Small intestine (tissue), 7 donors: ENCODE measurements around the gene DAB2. TPM values are rescaled to one million over a fixed set of nuclear protein-coding genes. Genes with fewer than 3 reads are reported as not detected.
A peak's percentile ranks its signal among the peaks of the same experiment; 100 is the strongest.
"Not testable (repeated sequence)": the region's sequence is repeated elsewhere in the genome, so short reads cannot be mapped to it uniquely, and the experiment has no call there.

Experiments used
- DNase-seq, 2 donors: peaks; one replicate each; pipeline versions ENCODE4 v3.0.0 to v3.0.0-alpha.2; 2013
- FAIRE-seq: peaks from 2 replicates; lab custom pipeline; 2012; peaks lifted over from hg19 to GRCh38; lab: Jason Lieb, UNC
- H3K27ac ChIP-seq, 3 donors: one replicate each; pipeline ENCODE4 v1.5.1; 2013; ENCODE audit warnings: low read length in 2 of 3, mild to moderate bottlenecking in 2 of 3, control low read depth in 1 of 3, inconsistent platforms in 1 of 3, low read depth in 1 of 3, moderate library complexity in 1 of 3
- H3K27me3 ChIP-seq, 3 donors: one replicate each; pipeline ENCODE4 v1.6.1; 2013; ENCODE audit warnings: low read length in 3 of 3, inconsistent platforms in 1 of 3; ENCODE audit not compliant: control insufficient read depth in 3 of 3, insufficient read depth in 3 of 3
- H3K36me3 ChIP-seq, 3 donors: one replicate each; pipeline ENCODE4 v1.6.1; 2013; ENCODE audit warnings: low read length in 3 of 3, inconsistent platforms in 1 of 3, low read depth in 1 of 3, mild to moderate bottlenecking in 1 of 3, moderate library complexity in 1 of 3; ENCODE audit not compliant: control insufficient read depth in 3 of 3, insufficient read depth in 2 of 3
- H3K4me1 ChIP-seq, 3 donors: one replicate each; pipeline ENCODE4 v1.6.1; 2013; ENCODE audit warnings: low read length in 2 of 3, inconsistent platforms in 1 of 3, low read depth in 1 of 3, mild to moderate bottlenecking in 1 of 3, moderate library complexity in 1 of 3; ENCODE audit not compliant: control insufficient read depth in 3 of 3, insufficient read depth in 2 of 3
- H3K4me3 ChIP-seq, 3 donors: one replicate each; pipeline ENCODE4 v1.5.1; 2013; ENCODE audit warnings: low read length in 3 of 3, control low read depth in 1 of 3, inconsistent platforms in 1 of 3, low read depth in 1 of 3, mild to moderate bottlenecking in 1 of 3, moderate library complexity in 1 of 3
- H3K9me3 ChIP-seq, 2 donors: one replicate each; pipeline ENCODE4 v1.6.1; 2013; ENCODE audit warnings: low read depth in 1 of 2, low read length in 1 of 2; ENCODE audit not compliant: control insufficient read depth in 2 of 2, insufficient read depth in 1 of 2
- WGBS, 3 donors: extraction: QIAGEN DNeasy Blood & Tissue Kit; methylation state at CpG; one replicate each; pipeline ENCODE4 v1.1.7; 2013; 5-methylcytosine and 5-hydroxymethylcytosine counted together
- polyA plus RNA-seq, 4 donors: library from polyadenylated mRNA; stranded (reverse) in 3 of 4; unstranded in 1 of 4; fragments of 200-250 nt in 3 of 4; fragments of 120-200 nt in 1 of 4; gene quantifications; one replicate each; pipeline versions ENCODE4 v1.2.1 to v1.2.3, GENCODE V29; 2013
- donor health status: healthy with polysubstance abuse.
- donor health status: control.
- donor health status: control.
- donor health status: Bipolar disorder and iron deficiency.
- donor health status: healthy.

The DAB2 gene
- polyA plus RNA-seq, 4 donors = 1.1 to 201 (median 9.9) TPM

- 71 to 81% (median 74%) methylated on average over 5 of the region's 5 CpGs for WGBS, 3 donors
- no peaks in the 10 kb centered on the region for H3K9me3 ChIP-seq
- no peak for DNase-seq
- no peak overlapping the region for H3K4me3 ChIP-seq
- peaks cover 0 to 5% (median 0%) of the 10 kb centered on the region in 3 donors for H3K4me1 ChIP-seq
- no peak overlapping the region for H3K27ac ChIP-seq
- no peak for FAIRE-seq
- no peaks in the 10 kb centered on the region for H3K27me3 ChIP-seq
- H3K36me3 ChIP-seq = no peaks in the 10 kb centered on the region
These were observed 11.9 kb downstream of the DAB2 start for GRCh38 chr5:39412721-39413394.

DNA sequence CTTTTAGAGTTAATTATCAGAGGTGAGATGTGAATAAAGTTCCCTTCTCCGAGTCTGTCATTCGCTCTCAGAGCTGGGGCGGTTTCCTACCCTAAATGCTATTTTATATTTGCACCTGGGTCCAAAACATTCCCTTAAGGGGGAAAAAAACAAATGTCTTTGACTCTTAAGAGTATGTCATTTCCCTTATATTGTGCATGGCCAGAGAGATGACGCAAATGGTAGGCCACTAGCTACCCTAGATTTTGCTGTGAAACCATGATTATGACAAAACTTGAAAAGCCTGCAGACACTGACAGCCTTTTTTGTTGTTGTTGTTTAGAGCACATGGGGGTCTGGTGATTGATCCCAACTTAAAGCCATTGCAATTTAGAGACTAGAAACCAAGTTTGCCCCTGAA, 12.8 kb downstream of the DAB2 start:
- Histone ChIP-seq H3K4me1 (peaks cover 0 to 2% (median 0%) of the 10 kb centered on the region in 3 donors), H3K36me3 (peaks cover 0 to 4% (median 0%) of the 10 kb centered on the region in 3 donors), H3K27ac (peak overlapping the region in 1 of 3 donors; percentile 5), H3K27me3 (no peaks in the 10 kb centered on the region), H3K9me3 (no peaks in the 10 kb centered on the region), H3K4me3 (no peak overlapping the region)
- WGBS, 3 donors = 92 to 95% (median 93%) methylated on average over 4 of the region's 4 CpGs
- DNase-seq (no peak), FAIRE-seq (no peak)

DNA sequence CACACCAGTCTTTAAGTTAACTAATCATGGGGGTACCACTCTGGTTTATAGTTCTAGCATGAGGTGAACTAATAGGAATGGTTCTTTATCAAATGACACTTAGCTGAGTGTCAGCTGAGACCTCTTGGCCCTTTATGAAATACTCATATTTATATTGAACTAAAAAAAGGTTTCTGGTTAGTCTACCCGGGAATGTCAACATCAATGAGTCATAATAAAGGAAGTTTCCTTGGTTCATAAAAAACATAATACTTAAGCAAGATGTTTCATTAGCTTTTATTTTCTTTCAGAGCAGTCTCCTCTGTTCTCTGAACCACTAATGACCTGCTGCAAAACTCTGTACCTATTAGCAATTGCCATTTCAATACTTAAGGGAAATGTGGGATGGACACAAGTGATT, 13.7 kb downstream of the DAB2 start:
- WGBS, 3 donors = 11 to 20% (median 14%) methylated on average over 1 of the region's 1 CpG
- peak overlapping the region in 2 of 3 donors; percentile 9 to 56 for H3K27ac ChIP-seq
- H3K27me3 ChIP-seq = no peaks in the 10 kb centered on the region
- no peak overlapping the region for H3K4me3 ChIP-seq
- peaks cover 0 to 2% (median 0%) of the 10 kb centered on the region in 3 donors for H3K4me1 ChIP-seq
- DNase-seq (no peak), FAIRE-seq (no peak)
- H3K9me3 ChIP-seq = no peaks in the 10 kb centered on the region
- H3K36me3 ChIP-seq = peaks cover 0 to 7% (median 0%) of the 10 kb centered on the region in 3 donors

- DNase-seq = no peak
- FAIRE-seq = no peak
- H3K27me3 ChIP-seq = no peaks in the 10 kb centered on the region
- H3K4me3 ChIP-seq = no peak overlapping the region
- H3K27ac ChIP-seq = no peak overlapping the region
- peaks cover 0 to 2% (median 0%) of the 10 kb centered on the region in 3 donors for H3K4me1 ChIP-seq
- WGBS, 3 donors = 59 to 73% (median 73%) methylated on average over 1 of the region's 1 CpG
- no peaks in the 10 kb centered on the region for H3K9me3 ChIP-seq
- H3K36me3 ChIP-seq = peaks cover 0 to 8% (median 0%) of the 10 kb centered on the region in 3 donors
These were observed 15.7 kb downstream of the DAB2 start for GRCh38 chr5:39409033-39409432.

DNA sequence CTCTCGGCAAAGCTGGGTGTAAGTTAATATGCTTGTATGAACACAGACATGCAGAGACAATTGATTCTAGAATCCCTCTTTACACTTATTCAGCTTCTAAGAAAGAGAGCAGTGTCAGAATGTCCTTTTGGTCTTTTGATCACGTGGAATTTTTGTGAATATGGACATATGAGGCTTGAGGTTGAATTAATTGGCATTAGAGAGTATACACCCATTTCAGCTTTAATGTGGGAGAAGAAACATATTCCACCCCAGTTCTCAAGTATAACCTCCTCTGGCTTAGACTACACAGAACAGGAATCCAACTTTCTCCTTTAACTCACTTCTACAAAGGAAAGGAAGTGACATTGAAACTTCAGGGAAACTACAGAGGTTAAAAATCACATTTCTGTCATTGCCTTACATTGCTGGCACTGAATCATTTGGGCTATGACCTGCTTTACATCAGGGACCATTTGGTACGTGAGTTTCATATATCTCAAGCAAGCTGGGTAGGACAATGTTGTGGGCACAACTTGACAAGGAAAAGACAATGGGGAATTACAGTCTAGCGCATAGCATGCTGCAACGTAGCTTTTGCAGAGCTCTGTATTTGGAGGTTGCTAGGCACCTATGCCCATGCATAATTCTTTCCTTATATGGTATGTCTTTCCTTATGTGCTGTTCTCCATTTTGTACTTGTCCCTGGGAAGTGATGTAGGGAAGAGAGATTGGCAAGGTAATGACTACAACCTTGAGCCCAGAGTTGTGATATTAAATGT, 19.5 kb downstream of the DAB2 start:
- no peak for FAIRE-seq
- 57 to 67% (median 63%) methylated on average over 5 of the region's 5 CpGs for WGBS, 3 donors
- Histone ChIP-seq H3K27me3 (no peaks in the 10 kb centered on the region), H3K36me3 (peaks cover 0 to 8% (median 0%) of the 10 kb centered on the region in 3 donors), H3K27ac (no peak overlapping the region), H3K9me3 (no peaks in the 10 kb centered on the region), H3K4me3 (no peak overlapping the region), H3K4me1 (peaks cover 0 to 23% (median 3%) of the 10 kb centered on the region in 3 donors)
- no peak for DNase-seq

- 82 to 90% (median 86%) methylated on average over 3 of the region's 3 CpGs for WGBS, 3 donors
- H3K27me3 ChIP-seq, H3K27ac ChIP-seq, FAIRE-seq, H3K36me3 ChIP-seq, H3K4me3 ChIP-seq, DNase-seq, H3K9me3 ChIP-seq: not testable (repeated sequence)
- peaks cover 0 to 36% (median 3%) of the 10 kb centered on the region in 3 donors for H3K4me1 ChIP-seq
These were observed 21.0 kb downstream of the DAB2 start for GRCh38 chr5:39403761-39404160.

DNA sequence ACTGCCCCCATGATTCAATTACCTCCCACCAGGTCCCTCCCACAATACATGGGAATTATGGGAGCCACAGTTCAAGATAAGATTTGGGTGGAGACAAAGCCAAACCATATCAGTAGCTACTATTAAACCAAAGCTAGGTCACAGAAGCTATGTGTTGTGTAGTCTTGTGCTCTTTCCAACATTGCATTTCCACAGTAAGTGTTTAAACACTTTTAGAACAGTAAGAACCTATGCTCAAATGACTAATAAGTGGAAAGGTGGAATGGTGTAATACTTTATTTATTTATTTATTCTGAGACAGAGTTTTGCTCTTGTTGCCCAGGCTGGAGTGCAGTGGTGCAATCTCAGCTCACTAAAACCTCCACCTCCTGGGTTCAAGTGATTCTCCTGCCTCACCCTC, 22.6 kb downstream of the DAB2 start:
- DNase-seq, H3K36me3 ChIP-seq, H3K27me3 ChIP-seq, FAIRE-seq, H3K9me3 ChIP-seq, H3K4me3 ChIP-seq: not testable (repeated sequence)
- Histone ChIP-seq H3K27ac (peak overlapping the region in 1 of 3 donors; percentile 83), H3K4me1 (peaks cover 0 to 47% (median 3%) of the 10 kb centered on the region in 3 donors)

- Histone ChIP-seq H3K36me3 (peaks cover 0 to 10% (median 0%) of the 10 kb centered on the region in 3 donors), H3K4me3 (no peak overlapping the region), H3K27me3 (no peaks in the 10 kb centered on the region), H3K27ac (peak overlapping the region in 2 of 3 donors; percentile 73 to 83), H3K4me1 (peaks cover 0 to 53% (median 3%) of the 10 kb centered on the region in 3 donors), H3K9me3 (no peaks in the 10 kb centered on the region)
- DNase-seq (peak; percentile 26 to 89), FAIRE-seq (no peak)
- WGBS, 3 donors = 15 to 34% (median 30%) methylated on average over 5 of the region's 5 CpGs
These were observed 23.8 kb downstream of the DAB2 start for GRCh38 chr5:39400713-39401578.
